NCI-H187 (cell line): Measurements from ENCODE around the gene ACTA2.
A peak's percentile ranks its signal among the peaks of the same experiment; 100 is the strongest.
"Not testable (repeated sequence)": the region's sequence is repeated elsewhere in the genome, so short reads cannot be mapped to it uniquely, and the experiment has no call there.

Source experiments
- DNase-seq, 2 experiments: peaks; one replicate each; lab custom pipeline; 2025; lab: John Stamatoyannopoulos, UW

ACTA2 gene

DNA sequence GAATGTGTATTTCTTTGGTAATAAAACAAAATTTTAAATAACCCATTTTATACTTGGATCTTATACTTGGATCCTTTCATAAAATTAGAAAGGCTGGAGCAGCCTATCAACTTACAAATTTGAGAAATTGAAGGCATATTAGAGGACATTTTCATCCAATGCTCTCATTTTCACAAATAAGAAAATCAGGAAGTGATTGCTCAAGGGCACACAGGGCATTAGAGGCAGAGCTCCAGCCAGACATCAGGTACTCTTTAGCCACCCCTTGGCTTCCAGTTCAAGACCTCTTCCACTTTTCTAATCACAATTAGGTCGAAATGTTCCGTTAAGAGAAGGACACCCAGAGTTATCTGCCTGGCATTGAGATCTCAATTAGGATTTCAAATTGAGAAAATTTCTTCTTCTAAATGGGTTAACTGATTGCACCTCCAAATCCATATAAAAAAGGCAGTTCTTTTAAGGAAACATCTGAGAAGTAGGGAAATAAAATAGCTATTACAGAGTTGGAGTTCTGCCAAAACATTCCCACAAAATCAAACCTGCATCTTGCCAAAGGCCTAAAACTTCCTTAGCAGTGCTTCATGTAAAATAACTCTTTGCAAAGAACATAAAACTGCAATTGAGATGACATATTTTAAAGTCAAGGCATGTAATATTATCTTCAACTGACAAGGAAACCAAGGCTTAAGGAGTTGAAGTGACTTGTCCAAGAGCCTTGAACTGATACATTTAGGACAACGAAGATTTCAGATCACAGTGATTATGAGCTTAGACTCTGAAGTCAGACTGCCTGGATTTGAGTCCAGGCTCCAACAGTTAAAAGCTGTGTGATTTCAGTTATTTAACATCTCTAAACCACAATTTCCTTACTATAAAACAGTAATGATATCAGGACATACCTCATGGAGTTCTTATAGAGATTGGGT is 2.4 kb downstream of the ACTA2 start:
- DNase-seq = no peak

DNA sequence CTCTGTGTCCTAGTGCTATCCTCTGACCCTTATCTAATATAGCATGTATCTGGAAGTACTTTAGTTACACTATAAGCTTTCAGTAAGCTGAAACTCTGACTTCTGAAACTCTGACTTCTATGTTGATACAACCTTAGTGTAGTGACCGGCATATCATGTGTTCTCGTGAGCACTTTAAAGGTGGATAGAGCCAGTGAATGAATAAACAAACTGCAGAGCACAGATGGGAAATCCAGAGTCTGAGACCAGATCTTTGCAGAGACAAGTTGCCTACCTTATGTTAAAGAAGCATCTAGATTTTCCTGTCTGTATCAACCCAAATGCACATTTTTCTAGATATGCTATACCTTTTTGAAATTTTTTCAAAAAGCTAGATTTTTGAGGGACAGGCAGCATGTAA is 3.5 kb downstream of the ACTA2 start:
- DNase-seq = no peak

DNA sequence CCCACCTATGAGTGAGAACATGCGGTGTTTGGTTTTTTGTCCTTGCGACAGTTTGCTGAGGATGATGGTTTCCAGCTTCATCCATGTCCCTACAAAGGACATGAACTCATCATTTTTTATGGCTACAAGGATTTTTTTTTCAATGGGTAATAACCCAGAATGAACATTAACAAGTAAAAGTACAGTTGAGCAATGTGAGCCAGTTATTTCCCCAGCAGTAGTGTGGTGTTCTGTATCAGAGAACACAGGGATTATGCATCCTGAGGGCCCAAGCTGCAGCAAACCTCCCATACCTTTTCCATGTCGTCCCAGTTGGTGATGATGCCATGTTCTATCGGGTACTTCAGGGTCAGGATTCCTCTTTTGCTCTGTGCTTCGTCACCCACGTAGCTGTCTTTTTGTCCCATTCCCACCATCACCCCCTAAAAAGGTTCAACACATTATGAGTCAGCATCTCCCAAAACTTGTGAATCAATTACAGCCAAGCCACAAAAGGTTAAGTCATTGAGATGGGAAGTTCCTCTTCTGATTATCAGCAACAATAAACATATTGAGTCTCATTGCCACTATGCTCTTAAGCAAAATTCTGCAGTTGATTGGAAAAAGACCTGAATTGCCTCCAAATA is 5.5 kb downstream of the ACTA2 start:
- DNase-seq = no peak

- DNase-seq = no peak
Observed at GRCh38 chr10:88946200-88946599, 6.4 kb downstream of the ACTA2 start.

- no peak for DNase-seq
Observed at GRCh38 chr10:88944813-88945212, 7.8 kb downstream of the ACTA2 start.

DNA sequence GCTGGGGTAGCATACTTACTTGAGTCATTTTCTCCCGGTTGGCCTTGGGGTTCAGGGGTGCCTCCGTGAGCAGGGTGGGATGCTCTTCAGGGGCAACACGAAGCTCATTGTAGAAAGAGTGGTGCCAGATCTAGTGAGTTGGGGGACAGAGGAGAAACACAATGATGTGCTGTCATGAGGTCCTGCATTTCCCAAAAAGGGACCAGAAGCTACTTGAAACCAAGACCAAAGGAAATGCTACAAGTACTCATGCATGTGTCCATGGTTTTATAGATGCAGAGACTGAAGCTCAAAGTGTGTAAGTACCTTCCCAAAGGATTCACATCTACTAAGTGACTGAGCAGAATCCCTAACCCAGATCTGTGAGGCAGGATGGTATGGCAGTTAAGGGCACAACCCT is 8.8 kb downstream of the ACTA2 start:
- no peak for DNase-seq

GRCh38 chr10:88941026-88941425 is 11.5 kb downstream of the ACTA2 start:
- no peak for DNase-seq

- no peak for DNase-seq
Observed at GRCh38 chr10:88938938-88939337, 13.6 kb downstream of the ACTA2 start.

- no peak for DNase-seq
Observed at GRCh38 chr10:88938039-88938438, 14.5 kb downstream of the ACTA2 start.

- DNase-seq = no peak
Observed at GRCh38 chr10:88936656-88937055, 15.9 kb downstream of the ACTA2 start.

DNA sequence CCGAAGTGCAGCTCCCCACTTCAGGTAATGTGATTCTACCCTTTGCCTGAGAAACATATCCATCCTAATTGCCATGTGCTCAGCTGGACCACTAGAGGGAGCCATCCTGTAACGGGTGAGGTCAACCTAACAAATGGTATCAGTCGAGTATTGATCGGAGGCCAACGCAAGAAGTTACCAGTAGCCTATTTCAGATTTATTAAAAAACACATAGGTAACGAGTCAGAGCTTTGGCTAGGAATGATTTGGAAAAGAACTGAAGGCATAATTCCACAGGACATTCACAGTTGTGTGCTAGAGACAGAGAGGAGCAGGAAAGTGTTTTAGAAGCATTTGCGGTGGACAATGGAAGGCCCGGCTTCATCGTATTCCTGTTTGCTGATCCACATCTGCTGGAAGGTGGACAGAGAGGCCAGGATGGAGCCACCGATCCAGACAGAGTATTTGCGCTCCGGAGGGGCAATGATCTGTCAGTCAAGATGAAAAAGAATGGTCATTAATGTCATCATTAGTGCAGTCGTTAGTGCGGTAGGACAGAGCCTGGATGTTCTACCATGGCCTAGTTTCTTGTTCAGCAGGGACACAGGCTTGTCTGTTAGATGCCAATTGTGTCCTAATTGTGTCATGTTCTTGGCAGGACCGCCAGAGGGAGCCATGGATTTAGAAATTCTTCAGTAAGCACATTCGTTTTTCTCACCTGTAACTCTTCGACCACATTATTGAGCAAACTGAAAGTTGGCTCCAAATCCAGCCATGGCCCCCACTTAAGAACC is 17.5 kb downstream of the ACTA2 start:
- peak in 1 of 2 experiments; percentile 42 for DNase-seq

DNA sequence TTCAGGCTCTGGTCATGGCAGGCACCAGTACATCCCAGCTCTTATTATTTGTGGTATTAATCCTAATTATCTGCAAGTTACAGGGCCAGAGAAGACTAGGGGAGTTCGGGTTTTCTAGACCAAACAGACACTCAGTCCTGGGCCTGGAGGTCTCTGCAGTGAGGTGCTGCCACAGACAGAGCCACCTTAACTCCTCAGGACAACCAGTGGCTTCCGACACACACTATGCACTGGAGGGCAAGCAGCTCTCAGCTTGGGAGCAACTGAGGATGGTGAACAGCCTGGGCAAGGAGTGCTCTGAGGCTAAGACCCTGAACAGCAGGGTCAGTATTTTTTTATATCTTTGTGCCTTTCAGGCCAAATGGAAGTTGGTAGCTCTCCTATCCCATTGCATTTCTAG is 19.0 kb downstream of the ACTA2 start:
- DNase-seq = no peak

DNA sequence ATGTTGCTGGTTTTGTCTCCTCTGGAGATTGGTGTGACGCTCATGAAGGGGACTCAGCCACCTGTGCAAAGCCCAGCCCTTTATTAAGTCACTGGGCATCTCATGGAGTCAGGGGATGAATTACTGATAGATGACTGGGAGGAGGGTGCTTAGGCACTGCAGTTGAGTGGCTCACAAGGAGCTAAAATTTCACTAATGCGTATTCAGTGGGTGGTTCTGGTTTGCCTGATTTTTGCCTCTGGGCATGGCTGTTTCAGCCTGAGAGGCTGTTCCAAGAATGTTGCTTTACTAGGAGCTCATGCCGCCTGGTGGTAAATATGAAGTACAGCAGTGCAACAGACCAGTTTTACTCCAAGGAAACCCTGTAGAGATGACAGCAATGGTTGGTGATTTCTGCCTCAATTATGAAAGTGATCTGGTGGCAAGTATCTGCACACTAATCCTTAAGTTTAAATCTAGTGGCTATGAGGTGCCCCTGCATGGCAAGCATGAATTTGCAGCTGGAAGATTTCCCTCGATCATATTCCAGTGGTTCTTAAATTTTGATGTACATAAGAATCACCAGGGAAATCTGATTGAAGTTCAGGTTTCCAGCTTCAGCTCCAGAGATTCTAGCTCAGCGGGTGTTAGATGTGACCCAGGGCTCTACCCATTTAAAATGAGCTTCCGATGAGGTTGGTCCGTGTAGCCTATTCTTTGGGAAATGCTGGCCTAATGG is 19.9 kb downstream of the ACTA2 start:
- DNase-seq = peak; percentile 25 to 38

- DNase-seq = not testable (repeated sequence)
Observed at GRCh38 chr10:88932029-88932428, 20.5 kb downstream of the ACTA2 start.

GRCh38 chr10:88931548-88931947 is 21.0 kb downstream of the ACTA2 start:
- no peak for DNase-seq

DNA sequence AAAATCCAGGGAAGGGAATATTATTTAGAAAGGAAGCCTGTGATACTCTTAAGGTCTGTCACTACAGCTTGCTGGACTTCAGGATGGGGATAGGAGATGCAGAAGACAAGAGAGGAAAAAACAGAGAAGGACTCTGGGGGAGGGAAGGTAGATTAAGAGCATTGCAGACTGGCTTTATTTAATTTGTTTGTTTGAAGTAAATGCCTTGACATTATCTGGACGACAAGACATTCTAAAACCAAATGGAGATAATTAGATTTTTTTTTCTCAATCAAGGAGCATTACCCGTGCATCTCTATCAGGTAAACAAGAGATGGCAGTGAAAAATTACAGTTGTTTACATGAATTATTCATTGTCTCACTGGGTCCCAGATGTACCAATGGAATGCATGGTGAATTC is 24.3 kb downstream of the ACTA2 start:
- no peak for DNase-seq

- no peak for DNase-seq
Observed at GRCh38 chr10:88927416-88927690, 25.2 kb downstream of the ACTA2 start.

GRCh38 chr10:88926566-88927415 is 25.8 kb downstream of the ACTA2 start:
- no peak for DNase-seq

GRCh38 chr10:88923520-88923919 is 29.1 kb downstream of the ACTA2 start:
- DNase-seq = no peak

GRCh38 chr10:88922041-88922440 is 30.5 kb downstream of the ACTA2 start:
- DNase-seq = no peak

DNA sequence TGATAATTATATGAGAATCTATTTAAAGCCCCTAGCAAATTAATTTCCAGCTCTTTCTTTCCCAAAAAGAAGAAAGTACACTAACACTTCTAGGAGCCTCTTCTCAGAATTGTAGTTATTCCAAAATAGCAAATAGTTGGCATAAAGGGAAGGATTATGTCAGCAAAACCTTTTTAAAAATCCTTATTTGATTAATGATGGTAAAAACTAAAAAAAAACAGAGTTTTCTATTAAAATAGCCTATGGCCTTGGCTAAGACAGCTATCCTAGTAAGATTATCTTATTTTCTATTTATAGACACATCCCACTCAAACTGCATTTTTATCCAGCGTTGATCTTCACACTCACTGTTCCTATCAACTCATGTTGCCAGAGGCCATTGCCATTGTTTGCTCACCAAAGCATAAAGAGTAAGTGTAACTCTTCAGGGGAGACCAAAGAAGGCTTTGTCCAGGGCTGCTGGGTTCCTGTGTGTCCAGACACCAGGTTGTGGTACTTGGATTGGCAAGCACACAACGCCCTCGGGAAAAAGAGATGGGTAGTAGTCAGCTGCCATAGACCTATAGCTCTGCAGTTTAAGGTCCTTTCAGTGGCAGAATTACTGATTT is 31.5 kb downstream of the ACTA2 start:
- no peak for DNase-seq
